COLO668 (cell line): ENCODE measurements around the gene WEE2.

Experiments used
- DNase-seq: peaks from one replicate; lab custom pipeline; 2025; ENCODE audit not compliant: unreplicated experiment; lab: John Stamatoyannopoulos, UW

Gene WEE2

DNA sequence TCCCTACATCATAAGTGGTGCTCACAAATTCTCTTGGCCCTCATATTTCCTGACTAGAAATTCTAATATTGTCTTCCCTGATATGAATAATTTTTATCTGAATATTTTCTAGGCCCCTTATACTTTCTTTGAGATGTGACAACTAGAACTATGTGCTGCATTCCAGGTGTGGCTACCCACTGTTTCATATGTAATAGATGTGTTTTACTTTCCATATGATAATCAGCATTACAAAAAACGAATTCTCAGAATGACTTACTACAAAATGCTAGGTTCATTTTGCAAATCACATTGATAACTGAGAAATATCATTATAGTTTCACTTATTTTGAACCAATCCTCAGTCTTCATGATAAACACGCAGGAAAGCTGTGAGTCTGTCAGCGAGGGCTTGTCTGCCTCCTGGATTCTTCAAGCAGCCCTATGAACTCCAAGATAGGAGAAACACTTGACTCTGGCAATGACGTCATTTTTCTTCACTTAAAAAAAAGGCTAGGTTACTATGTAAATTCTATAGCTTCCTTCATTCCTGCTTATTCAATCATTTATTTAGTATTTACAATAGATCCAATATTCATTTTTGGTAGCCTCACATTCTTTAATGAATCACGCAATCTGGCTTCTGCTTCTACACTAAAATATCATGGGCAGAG lies 4.6 kb downstream of the WEE2 start:
- DNase-seq: no peak

DNA sequence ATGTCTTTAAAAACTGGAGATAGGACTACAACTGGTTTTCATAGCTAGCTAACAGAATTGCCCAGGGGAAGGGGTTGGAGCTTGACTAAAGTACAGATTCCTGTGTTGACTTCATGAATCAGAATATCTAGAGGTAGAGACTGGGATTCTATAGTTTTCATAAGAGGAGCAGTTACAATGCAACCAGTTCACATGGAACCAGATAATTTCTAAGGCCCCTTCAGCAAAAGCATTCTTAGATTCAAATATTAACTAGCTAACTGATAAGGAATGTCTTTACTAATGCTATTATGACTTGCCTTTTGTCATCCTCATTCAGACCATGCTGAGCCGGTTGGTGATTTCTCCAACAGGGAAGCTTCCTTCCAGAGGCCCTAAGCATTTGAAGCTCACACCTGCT lies 5.7 kb downstream of the WEE2 start:
- no peak for DNase-seq

DNA sequence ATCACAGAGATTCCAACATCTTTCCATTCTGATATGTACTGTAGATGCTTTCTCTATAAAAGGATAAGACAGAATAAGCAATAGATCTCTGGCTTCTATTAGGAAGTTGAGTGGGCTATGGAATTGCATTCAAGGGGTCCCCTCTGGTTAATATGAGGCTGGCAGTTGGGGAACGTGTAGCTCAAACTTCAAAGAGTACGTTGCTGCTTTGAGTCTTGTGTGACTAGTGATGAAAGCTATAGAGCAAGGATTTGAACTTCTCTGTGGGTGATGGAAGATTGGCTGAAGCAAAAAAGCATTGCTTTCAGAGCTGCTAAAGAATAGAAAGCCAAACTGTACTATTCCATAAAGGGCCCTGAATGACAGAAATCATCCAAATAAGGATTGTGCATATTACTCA lies 6.4 kb downstream of the WEE2 start:
- no peak for DNase-seq

DNA sequence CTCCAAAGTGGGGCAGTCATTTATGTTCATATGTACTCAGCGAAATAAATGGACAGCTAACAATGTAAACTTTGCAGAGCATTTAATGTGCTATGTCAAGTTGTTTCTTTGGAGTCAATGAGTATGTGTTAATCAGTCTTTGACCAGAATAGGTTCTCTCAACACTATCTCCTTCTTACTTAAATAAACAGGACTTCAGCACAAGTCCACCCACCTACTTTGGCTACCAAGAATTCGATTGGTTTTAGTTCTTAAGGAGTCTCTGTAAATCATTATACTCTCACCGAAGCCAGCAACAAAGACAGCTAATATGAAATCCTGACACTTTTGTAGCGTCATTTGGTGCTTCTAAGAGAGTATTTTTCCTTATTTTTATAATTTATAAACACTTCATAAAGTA lies 6.9 kb downstream of the WEE2 start:
- no peak for DNase-seq

DNA sequence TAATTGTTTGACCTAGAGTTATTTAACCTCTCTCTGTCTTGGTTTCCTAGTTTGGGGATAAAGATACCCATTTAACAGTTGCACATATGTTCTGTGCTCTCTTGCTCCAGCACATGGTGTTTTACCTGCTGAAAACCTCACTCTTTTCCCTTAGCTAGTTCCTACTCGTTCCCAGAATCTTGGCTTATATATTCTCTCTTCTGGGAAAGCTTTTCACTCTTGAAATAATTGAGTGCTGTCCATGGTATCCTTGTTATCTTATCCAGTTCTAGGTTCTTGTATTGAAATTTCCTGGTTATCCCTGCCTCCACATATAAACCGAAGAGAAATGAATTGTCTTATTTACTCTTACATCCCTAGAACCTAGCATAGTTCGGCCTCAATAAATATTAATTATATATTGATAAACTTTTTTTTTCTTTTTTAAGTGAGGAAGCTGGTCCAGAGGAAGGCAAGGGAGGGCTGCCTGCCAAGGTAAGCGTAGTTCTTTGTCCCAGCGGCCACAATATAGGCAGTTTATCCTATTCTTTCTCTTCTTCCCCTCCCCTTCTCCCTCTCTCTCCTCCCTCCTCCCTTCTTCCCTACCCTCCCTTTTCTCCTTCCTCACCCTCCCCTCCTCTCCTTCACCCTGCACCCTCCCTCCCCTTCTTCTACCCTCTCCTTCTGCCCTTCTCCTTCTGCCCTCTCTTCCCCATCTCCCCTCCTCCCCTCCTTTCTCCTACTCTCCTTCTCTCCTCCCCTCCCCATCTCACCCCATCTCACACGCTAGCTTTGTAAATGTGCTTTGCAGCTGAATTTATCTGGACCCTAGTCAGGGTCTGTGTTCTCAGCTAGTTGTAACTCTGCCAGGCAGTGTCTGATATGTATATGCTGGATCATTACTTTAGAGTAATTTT lies 7.9 kb downstream of the WEE2 start:
- no peak for DNase-seq

DNA sequence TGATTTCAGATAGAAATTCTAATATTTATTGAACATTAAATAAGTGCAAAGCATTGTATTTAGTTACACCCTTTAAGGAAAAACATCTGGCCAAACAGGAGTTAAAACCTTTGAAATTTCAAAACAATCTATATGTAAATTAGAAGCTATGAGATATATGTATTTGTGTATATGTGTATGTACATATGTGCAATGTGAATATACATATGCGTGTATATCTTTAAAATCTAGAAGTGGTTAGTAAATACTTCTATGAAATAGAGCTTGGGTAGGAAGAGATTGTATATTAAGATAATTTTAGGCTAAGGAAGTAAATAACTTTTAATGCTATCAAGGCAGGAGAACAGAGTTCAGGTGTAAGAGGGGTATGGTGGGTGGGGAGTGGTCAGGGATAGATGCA lies 9.3 kb downstream of the WEE2 start:
- DNase-seq: no peak

DNA sequence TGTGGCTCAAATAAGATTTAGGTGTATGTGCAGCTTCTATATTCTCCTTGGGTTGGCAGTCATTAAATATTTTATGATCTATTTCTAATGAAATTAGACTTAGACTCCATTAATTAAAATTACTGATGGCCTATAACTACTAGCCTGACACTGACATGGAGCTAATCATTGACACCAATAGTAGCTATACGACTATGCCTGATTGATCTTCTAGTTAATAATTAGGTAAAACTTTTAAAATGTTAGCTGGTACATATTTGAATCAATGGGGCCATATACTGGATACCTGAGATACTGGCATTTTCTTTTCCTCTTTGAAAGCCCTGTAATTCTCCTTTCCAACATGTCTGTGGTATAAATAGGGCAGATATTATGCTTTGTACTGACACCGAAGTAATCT lies 14.4 kb downstream of the WEE2 start:
- DNase-seq: no peak

DNA sequence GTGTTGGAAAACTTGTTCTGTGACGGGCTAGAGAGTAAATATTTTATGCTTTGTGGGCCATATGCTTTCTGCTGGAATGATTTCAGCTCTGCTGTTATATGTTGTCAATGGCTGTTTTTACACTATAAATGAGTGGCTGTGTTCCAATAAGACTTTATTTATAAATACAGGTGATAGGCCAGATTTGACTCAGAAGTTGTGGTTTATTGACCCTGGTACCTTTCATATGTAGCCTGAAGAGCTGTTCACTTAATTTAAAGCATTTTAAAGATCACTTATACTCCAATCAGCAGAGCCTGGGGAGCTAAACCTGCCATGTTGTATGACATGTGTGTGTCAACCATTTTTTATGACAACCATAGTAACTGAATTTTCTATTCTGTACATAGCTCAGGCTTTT lies 20.9 kb downstream of the WEE2 start:
- DNase-seq: no peak

- DNase-seq: no peak
Measured at GRCh38 chr7:141731476-141732149, 23.5 kb downstream of the WEE2 start.

- DNase-seq: peak; percentile 6
Measured at GRCh38 chr7:141737118-141737835, 29.1 kb downstream of the WEE2 start.

DNA sequence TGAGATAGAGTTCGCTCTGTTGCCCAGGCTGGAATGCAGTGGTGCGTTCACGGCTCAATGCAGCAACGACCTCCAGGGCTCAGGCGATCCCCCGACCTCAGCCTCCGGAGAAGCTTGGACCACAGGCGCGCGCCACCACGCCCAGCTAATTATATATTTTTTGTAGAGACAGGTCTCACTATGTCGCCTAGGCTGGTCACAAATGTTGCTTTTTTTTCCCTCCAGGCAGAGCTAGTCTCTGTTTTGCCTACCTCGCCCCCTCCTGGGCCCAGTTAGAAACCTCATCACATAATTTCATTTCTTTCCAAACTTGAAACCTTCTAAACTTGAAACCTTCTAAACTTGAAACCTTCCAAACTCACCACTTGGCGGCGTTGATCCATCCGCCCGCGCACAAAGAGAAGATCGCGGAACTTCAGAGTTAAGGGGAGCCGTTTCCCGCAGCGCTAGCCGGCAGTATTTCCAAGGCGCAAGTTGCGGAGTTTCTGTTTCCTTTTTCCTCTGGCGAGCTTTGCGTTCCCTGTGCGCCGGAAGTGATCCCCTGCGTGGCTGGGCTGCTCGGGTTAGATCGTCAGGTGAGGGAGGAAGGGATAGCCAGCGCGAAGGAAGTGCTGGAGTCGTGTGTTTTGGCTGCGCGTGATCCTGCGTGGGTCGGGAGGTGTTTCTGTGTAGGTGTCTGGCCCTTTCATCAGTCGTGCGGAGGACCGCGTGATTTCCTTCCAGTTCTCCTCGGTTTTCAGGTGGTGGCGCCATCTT lies 29.9 kb downstream of the WEE2 start, which contains the start of gene SSBP1:
Gene SSBP1 (plus strand): TSS at position 523 of the 756 bp plus-strand sequence. CDS start 809 bp downstream, outside the sequence.
- peak; percentile 91 for DNase-seq

DNA sequence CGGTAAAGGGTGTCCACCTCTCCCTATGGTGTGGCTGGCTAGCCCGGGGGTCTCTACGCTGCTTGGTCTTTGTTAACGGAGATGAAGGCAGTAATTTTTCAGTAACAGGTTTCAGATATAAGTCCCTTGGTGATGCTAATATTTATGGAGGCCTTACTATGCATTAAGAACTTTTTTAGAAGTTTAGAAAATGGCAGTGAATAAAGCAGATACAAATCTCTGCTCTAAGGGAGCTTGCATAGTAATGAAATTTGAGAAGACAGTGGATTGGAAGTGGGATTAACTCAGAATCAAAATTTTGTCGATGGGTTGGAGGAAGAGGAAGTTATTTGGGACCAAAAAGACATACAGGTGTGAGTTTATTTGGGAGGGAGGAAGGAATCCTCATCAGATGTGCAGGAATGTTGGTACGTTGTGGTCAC lies 30.4 kb downstream of the WEE2 start:
- no peak for DNase-seq

DNA sequence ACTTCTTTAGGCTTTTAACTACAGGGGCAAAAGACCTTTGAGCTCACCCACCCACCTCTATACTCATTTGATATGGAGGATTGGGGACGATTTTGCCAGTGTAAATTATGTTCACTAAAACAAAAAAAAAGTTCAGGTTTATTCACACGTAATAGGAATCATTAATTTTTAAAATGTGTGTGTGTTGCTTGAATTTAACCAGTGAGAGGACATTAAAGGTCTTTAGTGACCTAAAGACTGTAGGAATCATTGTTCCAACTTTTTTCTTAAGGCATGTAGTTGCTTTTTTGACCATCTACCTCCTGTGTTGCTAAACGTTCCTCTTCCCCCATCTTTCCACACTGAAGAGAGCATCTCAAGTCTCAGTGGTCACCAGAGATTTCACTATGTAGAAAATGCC lies 31.1 kb downstream of the WEE2 start:
- no peak for DNase-seq

- no peak for DNase-seq
Measured at GRCh38 chr7:141742229-141742628, 34.1 kb downstream of the WEE2 start.

DNA sequence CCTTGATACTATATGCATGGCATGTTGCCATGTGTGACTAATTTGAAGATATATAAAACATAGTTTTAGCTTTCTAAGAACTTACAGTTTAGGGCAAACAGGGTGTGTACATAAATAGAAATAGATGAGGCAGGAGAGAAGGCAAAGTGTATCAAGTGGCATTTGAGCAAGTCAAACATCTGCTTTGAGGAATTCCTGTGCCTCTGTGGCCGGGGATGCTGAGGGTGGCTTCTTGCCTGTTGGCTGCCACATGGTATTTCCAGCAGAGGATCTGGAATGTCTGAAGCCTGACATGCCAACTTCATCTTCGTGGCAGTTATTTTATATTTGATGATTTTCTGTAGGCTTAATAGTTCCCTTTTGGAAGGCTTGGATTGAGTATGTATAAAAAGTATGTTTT lies 36.0 kb downstream of the WEE2 start:
- no peak for DNase-seq

GRCh38 chr7:141748396-141748795 lies 40.2 kb downstream of the WEE2 start:
- DNase-seq: no peak

DNA sequence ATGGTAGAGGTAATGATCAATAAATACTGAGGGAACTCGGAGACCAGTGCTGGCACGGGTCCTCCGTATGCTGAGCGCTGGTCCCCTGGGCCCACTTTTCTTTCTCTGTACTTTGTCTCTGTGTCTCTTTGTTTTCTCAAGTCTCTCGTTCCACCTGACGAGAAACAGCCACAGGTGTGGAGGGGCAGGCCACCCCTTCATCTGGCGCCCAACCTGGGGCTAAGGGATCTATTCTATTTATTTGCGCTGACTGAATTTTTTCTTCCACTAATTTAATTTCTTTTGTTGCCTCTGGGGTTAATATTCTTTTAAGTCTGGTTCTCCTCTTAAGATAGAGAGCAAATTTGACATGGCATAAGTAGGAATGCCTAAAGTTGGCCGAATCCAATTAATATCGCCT lies 43.8 kb downstream of the WEE2 start:
- DNase-seq: peak; percentile 29

DNA sequence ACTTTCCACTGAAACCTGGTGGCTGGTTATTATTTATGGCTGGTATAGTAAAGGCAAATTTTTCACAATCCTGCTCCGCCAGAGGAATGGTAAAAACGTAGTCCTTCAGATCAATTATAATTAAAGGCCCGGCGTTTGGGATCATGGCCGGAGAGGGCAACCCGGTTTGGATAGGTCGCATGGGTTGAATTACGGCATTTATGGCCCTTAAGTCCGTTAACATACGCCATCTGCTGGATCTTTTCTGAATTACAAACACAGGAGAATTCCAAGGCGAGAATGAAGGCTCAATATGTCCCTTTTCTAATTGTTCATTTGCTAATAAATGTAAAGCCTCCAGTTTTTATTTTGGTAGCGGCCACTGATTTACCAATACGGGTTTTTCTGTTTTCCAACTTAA lies 44.5 kb downstream of the WEE2 start:
- DNase-seq: no peak

DNA sequence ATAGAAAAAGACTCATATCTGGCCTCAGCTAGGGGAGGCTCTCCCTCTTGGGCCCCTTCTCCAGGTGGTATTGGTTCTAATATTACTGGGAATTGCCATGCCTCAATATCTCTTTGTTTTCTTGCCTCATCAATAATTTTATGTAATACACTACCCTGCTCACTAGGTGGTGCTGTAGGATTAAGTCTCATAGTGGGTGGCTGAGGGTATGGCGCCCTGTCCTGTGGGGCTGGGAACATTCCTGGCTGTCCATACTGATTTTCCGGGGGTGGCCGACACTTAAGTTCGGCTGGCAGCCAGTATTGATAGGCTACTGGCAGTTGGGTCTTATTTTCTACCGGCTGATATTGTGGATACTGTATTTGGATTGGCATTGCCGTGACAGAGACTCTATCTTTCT lies 46.8 kb downstream of the WEE2 start:
- DNase-seq: no peak

DNA sequence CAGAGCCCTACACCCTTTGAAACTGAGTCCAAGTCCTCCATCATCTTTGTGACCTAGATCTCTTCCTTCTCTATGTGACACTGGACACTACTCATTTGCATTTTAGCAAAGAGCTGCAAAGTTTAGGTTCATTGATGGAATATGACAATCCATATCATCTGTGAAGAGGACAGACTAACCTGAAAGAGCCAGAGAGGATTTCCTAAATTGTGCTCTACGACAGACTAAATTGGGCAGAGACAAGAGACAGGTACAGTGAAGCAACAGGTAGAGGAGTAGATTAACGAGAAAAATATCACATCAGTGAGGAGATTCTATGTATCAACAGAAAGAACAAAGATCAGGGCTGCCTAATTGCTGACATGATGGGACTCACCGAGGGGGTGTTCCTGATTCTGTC lies 55.6 kb downstream of the WEE2 start, which contains the start of gene TAS2R3:
Gene TAS2R3 (plus strand): TSS at position 301 of the 400 bp plus-strand sequence. CDS start 62 bp downstream, at position 363.
- DNase-seq: no peak
